ENCODE results near the gene NUP214. TPM values are rescaled to one million over a fixed set of nuclear protein-coding genes. Genes with fewer than 3 reads are reported as not detected.

NUP214 gene
- total RNA-seq, 1 experiment from 2014 or later = 52.3 TPM

DNA sequence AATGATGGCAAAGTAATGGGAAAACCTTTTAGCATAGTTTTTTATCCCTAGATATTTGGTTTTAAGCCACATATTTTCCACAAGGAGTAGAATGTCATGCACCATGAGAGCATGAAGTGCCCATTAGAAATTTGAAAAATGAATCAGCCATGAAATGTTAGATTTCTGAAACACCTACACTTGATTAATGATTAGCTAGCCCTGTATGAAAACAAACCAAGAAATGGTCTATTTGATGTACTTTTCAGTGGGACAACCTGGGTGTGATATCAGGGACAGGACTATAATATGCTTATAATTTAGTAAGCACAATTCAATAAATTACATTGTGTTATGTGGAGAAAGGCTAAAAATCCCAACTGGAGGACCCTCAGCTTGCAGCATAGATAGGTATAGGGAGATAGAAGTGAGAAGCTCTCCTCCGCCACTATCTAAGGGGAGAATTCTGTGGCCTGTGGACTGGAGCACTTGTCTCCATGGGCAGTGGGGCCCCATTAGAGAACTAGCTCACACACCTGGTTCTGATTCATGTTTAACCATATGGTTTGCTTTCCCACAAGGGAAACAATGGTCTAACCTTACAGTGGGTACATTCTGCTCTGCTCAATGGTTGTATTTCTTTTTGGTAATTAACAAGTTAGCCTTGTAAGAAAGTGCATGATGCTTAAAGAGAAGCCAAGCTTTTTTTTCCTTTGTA, 35.2 kb downstream of the NUP214 start:
- Mint-ChIP-seq H3K27me3 (ENCODE audit: insufficient read depth, unreplicated experiment) (no peaks in the 10 kb centered on the region), H3K9me3 (ENCODE audit: unreplicated experiment) (no peaks in the 10 kb centered on the region), H3K36me3 (ENCODE audit: insufficient read depth, unreplicated experiment) (peaks cover 78% of the 10 kb centered on the region), H3K4me1 (ENCODE audit: low read depth, unreplicated experiment) (no peaks in the 10 kb centered on the region), H3K4me3 (ENCODE audit: unreplicated experiment) (no peak overlapping the region), H3K27ac (ENCODE audit: unreplicated experiment) (no peak overlapping the region)
- TF ChIP-seq, protein P1, sequence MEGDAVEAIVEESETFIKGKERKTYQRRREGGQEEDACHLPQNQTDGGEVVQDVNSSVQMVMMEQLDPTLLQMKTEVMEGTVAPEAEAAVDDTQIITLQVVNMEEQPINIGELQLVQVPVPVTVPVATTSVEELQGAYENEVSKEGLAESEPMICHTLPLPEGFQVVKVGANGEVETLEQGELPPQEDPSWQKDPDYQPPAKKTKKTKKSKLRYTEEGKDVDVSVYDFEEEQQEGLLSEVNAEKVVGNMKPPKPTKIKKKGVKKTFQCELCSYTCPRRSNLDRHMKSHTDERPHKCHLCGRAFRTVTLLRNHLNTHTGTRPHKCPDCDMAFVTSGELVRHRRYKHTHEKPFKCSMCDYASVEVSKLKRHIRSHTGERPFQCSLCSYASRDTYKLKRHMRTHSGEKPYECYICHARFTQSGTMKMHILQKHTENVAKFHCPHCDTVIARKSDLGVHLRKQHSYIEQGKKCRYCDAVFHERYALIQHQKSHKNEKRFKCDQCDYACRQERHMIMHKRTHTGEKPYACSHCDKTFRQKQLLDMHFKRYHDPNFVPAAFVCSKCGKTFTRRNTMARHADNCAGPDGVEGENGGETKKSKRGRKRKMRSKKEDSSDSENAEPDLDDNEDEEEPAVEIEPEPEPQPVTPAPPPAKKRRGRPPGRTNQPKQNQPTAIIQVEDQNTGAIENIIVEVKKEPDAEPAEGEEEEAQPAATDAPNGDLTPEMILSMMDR (IDR thresholded peaks at IDR 0.05; ENCODE audit: insufficient read depth in 1 of 2, low read depth in 1 of 2, low read length in 1 of 2, severe bottlenecking in 1 of 2, unreplicated experiment in 1 of 2) = no peak
- ChIA-PET CTCF (no interaction called here), POLR2A (no interaction called here)
- intact Hi-C loops (cut with micrococcal nuclease; ENCODE audit: unreplicated experiment) = no loop called here
- Histone ChIP-seq H3K36me3 (ENCODE audit: control insufficient read depth, insufficient read depth, low read length) (no peaks in the 10 kb centered on the region; the same call in 1 of the 2 replicates), H3K27me3 (replicated peaks; ENCODE audit: control insufficient read depth, insufficient read depth, low read length) (no peaks in the 10 kb centered on the region), H3K4me3 (ENCODE audit: low read depth, low read length) (no peak overlapping the region), H3K9me3 (no peaks in the 10 kb centered on the region), H3K4me1 (no peaks in the 10 kb centered on the region)
- no TSS peak for BruUV-seq (replicated peaks)
- no peak for DNase-seq

DNA sequence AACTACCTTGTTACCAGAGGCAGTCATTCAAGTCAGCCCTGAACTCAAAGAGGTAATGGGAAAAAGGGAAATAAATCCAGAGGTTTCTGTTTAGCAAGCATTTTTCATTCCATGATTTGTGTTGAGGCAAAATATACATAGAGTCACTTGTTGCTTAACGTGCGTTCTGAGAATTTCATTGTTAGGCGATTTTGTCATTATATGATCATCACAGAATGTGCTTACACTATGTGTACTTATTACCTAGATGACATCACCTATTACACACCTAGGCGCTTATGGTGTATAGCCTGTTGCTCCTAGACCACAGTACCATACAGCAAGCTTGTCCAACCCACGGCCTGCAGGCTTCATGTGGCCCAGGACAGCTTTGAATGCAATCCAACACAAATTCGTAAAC, 36.2 kb downstream of the NUP214 start:
- no peaks in the 10 kb centered on the region for H3K4me1 ChIP-seq
- Mint-ChIP-seq H3K27ac (ENCODE audit: unreplicated experiment) (no peak overlapping the region), H3K27me3 (ENCODE audit: insufficient read depth, unreplicated experiment) (no peaks in the 10 kb centered on the region), H3K4me1 (ENCODE audit: low read depth, unreplicated experiment) (no peaks in the 10 kb centered on the region), H3K9me3 (ENCODE audit: unreplicated experiment) (no peaks in the 10 kb centered on the region), H3K36me3 (ENCODE audit: insufficient read depth, unreplicated experiment) (peaks cover 78% of the 10 kb centered on the region), H3K4me3 (ENCODE audit: unreplicated experiment) (no peak overlapping the region)
- H3K36me3 ChIP-seq (ENCODE audit: control insufficient read depth, insufficient read depth, low read length) = no peaks in the 10 kb centered on the region; the same call in 1 of the 2 replicates
- DNase-seq = no peak
- CTCF ChIA-PET = interaction anchor here (1.1 to 1.3 kb wide), 3 partner anchors 52 to 175 kb away, joined by 3 to 5 read pairs (median 4); no protein-coding TSS in a partner anchor
- no peaks in the 10 kb centered on the region for H3K27me3 ChIP-seq (replicated peaks; ENCODE audit: control insufficient read depth, insufficient read depth, low read length)
- POLR2A ChIA-PET = no interaction called here
- H3K9me3 ChIP-seq = no peaks in the 10 kb centered on the region
- BruUV-seq (replicated peaks) = no TSS peak
- TF ChIP-seq, protein P1 (IDR thresholded peaks at IDR 0.05; ENCODE audit: insufficient read depth in 1 of 2, low read depth in 1 of 2, low read length in 1 of 2, severe bottlenecking in 1 of 2, unreplicated experiment in 1 of 2) = no peak
- intact Hi-C loops (cut with micrococcal nuclease; ENCODE audit: unreplicated experiment) = no loop called here
- no peak overlapping the region for H3K4me3 ChIP-seq (ENCODE audit: low read depth, low read length)

DNA sequence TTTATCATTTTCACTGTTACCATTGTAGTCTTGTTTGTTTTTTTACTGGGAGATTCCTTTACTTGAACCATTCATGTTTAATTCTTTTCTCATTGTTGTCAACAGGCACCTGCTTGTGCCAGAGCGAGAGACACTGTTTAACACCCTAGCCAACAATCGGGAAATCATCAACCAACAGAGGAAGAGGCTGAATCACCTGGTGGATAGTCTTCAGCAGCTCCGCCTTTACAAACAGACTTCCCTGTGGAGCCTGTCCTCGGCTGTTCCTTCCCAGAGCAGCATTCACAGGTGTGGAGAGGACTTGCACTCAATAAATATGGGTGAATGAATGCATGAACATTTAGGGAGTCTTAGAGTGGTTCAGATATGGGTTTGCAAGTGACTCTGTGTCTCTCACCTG, 37.5 kb downstream of the NUP214 start:
- Mint-ChIP-seq H3K27me3 (ENCODE audit: insufficient read depth, unreplicated experiment) (no peaks in the 10 kb centered on the region), H3K4me3 (ENCODE audit: unreplicated experiment) (no peak overlapping the region), H3K4me1 (ENCODE audit: low read depth, unreplicated experiment) (no peaks in the 10 kb centered on the region), H3K36me3 (ENCODE audit: insufficient read depth, unreplicated experiment) (peaks cover 71% of the 10 kb centered on the region), H3K9me3 (ENCODE audit: unreplicated experiment) (no peaks in the 10 kb centered on the region), H3K27ac (ENCODE audit: unreplicated experiment) (no peak overlapping the region)
- Histone ChIP-seq H3K4me3 (ENCODE audit: low read depth, low read length) (no peak overlapping the region), H3K4me1 (no peaks in the 10 kb centered on the region), H3K27me3 (replicated peaks; ENCODE audit: control insufficient read depth, insufficient read depth, low read length) (no peaks in the 10 kb centered on the region), H3K36me3 (ENCODE audit: control insufficient read depth, insufficient read depth, low read length) (no peaks in the 10 kb centered on the region; the same call in 1 of the 2 replicates), H3K9me3 (no peaks in the 10 kb centered on the region)
- POLR2A ChIA-PET = no interaction called here
- TF ChIP-seq, protein P1 (IDR thresholded peaks at IDR 0.05; ENCODE audit: insufficient read depth in 1 of 2, low read depth in 1 of 2, low read length in 1 of 2, severe bottlenecking in 1 of 2, unreplicated experiment in 1 of 2) = no peak
- intact Hi-C loops (cut with micrococcal nuclease; ENCODE audit: unreplicated experiment) = no loop called here
- BruUV-seq (replicated peaks) = no TSS peak
- no peak for DNase-seq
- CTCF ChIA-PET = interaction anchor here (1.3 kb wide), 1 partner anchor 105 kb away, joined by 4 read pairs; no protein-coding TSS in a partner anchor
